ENCODE data around the gene OGFOD1.
A peak's percentile ranks its signal among the peaks of the same experiment; 100 is the strongest.

Gene OGFOD1

DNA sequence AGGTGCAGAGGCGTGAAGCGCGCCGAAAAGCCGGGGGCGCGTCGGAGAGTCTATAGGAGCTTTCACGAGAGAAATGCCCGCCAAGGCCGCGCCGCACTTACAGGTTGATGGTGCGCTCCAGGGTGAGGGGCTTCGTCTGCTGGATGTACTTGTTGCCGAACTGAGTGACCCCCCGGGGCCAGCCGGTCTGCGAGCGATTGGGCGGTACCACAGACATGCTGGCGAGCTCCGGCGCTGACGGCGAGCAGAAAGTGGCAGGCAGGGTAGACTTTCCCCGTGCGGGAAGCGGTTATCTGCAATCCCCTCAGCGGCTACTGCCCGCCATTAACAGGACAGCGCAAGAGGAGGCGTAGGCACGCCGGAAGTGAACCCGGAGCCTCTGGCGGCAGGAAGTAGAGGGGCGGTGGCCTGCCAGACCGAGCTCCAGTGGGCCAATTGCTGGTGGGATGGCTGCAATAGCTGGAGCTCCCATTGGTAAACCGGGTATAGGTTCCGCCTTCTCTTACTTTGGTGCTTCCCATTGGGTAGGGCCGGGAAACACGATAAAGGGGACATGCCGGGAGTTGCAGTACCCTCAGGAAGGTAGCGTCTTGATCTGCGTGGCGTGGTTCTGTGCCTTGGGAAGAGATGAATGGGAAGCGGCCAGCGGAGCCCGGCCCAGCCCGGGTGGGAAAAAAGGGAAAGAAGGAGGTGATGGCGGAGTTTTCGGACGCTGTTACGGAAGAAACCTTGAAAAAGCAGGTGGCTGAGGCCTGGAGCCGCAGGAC lies at the start of gene OGFOD1, which contains the start of gene NUDT21:
Gene OGFOD1, plus strand, starts transcription at position 569 of the 767 bp plus-strand sequence. Its CDS starts 59 bp downstream, at position 628.
Gene NUDT21, minus strand, starts transcription at position 347 of the 767 bp plus-strand sequence. Its CDS starts 130 bp downstream, at position 217.
- DNase-seq, result peak; percentile 88 to 91

DNA sequence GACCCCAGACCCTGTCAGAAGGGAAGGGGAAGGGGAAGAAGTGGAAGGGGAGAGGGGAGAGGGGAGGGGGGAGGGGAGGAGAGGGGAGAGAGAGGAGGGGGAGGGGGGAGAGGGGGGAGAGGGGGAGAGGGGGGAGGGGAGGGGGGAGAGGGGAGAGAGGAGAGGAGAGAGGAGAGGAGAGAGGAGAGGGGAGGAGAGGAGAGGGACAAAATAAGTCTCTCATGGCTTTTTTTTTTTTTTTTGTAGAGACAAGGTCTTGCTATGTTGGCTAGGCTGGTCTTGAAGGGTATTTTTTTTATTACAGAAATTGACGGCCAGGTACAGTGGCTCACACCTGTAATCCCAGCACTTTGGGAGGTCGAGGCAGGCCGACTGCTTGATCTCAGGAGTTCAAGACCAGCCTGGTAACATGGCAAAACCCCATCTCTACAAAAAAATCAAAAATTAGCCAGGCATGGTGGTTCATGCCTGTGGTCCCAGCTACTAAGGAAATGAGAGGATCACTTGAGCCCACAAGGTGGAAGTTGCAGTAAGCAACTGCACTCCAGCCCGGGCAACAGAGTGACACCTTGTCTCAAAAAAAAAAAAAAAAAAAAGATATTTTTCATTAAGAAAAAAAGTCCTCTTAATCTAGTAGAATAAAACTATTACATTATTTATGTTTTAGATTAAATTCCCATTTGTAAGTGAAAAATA lies 45.2 kb upstream of the OGFOD1 start:
- no peak for DNase-seq

DNA sequence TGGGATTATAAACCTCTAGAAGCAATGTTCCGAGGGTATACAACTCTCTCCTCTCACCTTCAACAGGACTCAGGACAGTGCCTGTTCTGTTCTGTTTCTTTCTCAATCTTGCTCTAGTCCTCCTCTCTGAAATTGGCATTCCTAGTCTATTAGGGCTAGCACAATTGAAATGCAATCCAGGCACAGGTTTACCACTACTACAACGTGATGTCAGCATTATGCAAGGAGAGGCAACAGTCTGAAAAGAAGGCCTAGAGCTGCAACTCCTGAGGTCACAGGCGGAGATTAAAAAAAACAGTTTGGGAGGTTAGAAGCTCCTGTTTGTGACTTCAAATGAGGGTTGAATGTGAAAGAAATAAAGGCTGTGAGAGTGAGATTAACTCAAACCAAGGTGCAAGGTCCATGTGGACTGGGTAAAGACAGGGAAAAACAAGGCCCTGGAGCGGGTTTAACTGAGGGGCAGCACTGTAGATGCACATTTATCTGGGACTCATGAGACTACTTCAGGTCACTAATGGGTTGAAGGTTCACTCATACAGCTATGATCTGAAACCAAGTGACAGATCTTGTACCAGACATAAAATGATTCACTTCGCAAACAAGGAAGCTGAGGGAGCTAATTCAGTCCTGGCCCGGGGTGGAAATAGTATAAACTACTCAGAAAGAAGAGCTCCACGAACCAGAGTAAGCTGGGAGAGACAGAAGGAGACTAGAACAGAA lies 42.8 kb upstream of the OGFOD1 start:
- DNase-seq, result no peak

DNA sequence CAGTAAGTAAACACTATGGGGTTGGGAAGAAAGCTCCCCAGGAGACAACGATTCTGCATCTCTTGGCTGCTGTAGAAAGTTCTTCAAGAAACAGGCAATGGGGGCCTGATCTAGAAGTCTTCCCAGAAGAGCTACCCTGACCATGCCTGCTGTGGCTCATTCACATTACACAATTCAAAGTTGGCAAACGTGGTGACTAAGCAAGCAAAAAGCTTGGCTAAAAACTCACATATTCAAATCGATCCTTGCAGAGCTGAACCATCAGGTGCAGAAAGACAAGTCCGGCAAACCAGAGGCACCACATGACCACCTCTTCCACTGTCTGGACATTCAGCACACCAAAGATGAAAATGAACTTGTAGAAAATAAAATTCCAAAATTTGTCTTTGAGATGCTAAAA lies 42.2 kb upstream of the OGFOD1 start:
- no peak for DNase-seq

DNA sequence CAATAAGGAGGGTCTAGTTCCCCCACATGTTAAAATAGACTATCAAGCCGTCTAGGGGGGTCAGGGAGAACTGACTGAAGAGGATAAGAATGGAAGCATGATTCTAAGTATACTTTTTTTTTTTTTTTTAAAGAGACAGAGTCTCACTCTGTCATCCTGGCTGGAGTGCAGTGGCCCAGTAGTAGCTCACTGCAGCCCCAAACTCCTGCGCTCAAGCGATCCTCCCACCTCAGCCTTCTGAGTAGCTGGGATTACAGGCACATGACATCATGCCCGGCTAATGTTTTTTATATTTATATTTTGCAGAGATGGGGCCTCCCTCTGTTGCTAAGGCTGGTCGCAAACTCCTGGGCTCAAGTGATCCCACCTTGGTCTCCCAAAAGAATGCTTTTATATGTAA lies 40.2 kb upstream of the OGFOD1 start:
- DNase-seq, result no peak

DNA sequence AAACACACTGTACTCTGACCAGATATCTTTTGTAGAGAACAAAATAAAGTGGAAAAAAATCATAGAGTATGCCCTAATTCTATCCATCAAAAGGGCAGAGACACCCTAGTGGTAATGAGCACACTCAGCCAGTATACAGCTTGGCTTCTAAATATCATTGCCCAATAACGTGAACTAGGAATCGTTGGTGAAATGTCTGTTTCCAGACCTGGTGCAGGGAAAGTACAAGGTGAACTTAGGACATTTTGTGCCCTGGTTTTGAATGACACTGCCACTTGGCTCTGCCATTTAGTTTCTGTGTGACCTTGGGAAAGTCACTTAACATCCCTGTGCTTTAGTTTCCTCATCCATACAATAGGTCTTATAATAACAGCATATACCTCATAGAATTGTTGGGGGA lies 39.7 kb upstream of the OGFOD1 start:
- no peak for DNase-seq

DNA sequence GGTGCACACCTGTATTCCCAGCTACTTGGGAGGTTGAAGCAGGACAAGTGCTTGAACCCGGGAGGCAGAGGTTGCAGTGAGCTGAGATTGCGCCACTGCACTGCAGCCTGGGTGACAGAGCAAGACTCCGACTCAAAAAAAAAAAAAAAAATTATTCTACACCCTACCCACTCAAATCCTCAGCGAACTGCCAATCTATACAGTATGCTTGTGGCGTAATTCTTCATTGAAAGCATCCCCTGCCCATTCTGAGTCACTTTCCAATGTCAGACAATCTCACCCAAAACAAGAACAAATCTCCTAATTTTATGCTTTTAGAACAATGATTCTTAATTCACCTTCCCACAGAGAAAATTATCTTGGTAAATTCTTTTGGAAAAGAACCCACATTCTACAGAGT lies 38.0 kb upstream of the OGFOD1 start:
- DNase-seq, result no peak

DNA sequence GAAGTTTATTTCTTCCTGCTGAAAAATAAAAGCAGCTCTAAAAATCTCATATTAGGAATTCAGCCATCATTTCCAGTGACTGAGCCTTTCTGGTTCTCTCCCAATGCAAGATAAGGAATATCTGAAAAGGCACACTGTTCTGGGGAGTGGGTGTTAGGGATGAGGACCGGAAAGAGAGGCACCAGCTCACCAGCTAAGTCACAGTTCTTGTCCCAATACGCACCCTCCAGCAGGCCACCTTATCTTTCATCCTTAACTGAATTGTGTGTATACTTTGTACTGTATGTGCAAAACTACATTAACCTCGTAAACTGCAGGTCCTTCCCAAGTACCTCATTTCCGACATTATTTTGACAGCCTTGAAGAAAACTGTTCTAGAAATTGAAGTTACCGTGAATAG lies 37.0 kb upstream of the OGFOD1 start:
- no peak for DNase-seq

DNA sequence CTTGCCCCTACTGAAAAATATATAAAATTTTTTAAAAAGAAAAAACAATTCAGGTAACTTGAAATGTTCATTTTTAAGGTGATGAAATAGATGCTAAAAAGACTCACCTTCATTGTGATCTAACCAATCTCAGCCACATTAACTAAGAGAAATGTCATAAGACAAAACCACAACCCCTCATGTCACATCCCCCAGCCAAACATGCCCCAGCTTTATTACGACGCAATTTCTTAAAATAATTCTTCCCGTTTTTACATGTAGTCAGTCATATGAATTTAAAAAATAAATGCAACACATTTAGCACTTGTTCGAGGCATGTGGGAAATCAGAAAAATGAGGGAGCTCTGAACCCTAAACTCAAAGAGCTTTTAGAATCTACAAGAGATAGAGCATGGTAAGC lies 35.5 kb upstream of the OGFOD1 start:
- DNase-seq, result no peak

DNA sequence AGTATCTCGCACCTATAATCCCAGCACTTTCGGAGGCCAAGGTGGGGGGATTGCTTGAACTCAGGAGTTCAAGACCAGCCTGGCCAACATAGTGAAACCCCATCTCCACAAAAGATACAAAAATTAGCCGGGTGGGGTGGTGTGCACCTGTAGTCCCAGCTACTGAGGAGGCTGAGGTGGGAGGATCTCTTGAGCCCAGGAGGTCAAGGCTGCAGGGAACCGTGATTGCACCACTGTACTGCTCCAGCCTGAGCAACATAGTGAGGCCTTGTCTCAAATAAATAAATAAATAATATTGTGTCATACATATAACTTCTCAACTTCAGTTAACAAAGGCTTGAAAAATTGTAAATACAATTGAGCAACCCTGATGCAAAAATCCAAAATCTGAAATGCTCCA lies 34.2 kb upstream of the OGFOD1 start:
- no peak for DNase-seq

DNA sequence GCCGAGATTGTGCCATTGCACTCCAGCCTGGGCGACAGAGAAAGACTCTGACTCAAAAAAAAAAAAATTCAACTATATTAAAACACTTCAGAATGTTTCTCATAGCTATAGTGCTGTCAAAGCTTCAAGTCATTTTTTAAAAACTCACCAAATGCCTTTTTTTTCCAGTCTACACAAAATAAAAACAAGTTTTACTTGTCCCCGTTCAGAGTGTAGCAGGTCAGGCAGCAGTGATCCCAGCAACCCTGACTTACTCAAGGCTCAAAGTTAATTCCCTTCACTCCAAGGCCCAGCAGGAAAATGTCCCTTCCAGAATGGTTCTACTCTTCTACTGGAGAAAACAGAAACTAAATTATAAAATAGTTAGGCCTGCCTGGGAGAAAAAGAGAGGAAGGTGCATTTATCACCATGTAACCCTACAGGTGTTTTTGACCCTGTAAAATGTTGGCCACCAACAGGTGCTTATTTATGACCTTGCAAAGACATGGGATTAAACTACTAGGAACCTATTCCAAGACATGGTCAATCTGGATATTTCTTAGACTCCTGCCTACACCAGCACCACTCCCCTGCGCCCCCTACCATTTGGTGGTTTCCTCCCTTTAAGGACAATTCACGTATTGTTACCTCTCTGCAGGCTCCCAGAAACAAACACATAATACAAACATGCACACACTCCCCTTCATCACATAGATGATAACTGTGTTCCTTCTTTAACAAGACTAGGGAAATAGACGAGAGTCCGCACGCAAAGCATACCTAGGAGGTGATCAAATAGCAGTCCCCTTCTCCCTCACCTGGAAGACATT lies 31.4 kb upstream of the OGFOD1 start:
- no peak for DNase-seq

DNA sequence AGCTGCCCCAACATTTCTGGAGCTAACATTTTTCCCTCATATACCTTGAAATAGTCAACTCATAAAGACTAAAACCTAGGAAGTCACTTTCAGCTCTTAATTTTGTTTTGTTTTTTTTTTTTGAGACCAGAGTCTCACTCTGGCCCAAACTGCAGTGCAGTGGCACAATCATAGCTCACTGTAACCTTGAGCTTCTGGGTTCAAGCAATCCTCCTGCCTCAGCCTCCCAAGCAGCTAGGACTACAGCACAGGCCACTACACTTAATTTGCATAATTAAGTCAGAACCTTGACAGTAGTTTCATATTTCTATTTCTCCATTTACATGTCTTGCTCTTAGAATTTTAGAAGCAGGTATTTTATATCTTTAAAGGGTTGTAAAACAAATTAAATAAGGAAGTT lies 30.7 kb upstream of the OGFOD1 start:
- no peak for DNase-seq

DNA sequence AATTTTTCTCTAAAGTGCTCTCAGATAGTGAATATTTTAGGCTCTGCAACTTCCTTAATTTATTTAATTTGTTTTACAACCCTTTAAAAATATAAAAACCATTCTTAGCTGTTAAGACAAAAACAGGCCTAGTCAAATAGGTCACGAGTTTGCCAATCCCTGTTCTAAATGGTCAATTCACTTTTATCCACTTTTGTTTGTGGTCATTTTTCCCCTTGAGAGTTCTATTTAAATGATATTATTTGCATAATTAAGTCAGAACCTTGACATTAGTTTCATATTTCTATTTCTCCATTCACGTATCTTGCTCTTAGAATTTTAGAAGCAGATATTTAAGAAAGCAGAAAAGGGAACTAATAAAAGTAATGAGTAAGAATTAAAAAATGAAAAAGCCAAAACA lies 30.0 kb upstream of the OGFOD1 start:
- DNase-seq, result no peak

DNA sequence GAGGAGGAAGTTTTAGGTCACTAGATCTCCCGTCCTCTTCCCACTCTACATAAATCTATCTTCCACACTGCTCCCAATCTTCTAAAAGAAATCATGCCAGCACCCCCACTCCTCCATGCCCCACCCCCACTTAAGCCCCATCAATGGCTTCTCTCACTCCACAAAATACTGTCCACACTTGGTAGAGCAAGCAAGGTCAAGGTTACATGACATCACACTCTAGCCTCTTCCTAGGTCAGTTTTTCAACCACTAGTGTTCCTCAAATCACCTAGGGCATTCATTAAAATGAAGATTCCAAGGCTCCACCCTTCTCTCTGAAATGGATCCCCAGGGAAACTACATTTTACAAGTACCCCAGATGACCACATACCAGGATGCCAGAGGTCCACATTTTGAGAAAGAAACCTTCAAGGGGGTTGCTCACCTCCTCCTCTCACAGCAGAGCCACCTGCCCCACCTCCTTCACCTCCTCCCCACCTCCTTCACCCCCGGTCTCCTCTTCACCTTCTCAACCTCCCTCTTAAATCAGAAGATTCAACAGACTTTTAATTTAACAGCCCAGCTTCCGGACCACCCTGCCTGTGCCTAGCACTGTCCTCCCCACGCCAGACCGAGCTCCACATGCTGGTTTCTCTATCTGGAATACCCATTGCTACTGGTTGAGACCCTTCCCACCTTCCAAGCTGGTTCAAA lies 29.2 kb upstream of the OGFOD1 start:
- DNase-seq, result no peak

DNA sequence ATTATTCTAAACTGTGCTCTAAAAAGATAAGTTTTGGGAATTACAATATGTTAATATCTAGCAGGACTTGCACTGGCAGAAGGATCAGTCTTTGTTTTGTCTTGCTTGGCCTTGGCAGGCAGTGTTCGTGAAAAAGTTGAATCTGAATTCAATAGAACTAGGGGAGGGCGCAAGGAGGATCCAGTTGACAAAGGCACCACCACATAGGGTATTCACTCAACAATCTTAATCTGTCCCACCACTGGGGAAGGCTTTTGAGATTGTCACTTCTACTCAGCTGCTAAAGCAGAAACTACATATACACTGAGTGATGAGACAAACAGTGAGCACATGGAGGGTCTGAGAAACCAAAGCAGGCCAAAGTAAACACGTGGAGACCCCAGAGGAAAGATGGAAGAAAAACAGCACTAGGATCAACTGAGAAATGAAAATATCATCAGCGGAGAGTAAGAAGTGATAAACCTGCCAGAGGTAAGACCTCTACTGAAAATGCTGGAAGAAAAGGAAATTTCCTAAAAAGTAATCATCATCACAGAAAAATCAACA lies 28.4 kb upstream of the OGFOD1 start:
- no peak for DNase-seq

DNA sequence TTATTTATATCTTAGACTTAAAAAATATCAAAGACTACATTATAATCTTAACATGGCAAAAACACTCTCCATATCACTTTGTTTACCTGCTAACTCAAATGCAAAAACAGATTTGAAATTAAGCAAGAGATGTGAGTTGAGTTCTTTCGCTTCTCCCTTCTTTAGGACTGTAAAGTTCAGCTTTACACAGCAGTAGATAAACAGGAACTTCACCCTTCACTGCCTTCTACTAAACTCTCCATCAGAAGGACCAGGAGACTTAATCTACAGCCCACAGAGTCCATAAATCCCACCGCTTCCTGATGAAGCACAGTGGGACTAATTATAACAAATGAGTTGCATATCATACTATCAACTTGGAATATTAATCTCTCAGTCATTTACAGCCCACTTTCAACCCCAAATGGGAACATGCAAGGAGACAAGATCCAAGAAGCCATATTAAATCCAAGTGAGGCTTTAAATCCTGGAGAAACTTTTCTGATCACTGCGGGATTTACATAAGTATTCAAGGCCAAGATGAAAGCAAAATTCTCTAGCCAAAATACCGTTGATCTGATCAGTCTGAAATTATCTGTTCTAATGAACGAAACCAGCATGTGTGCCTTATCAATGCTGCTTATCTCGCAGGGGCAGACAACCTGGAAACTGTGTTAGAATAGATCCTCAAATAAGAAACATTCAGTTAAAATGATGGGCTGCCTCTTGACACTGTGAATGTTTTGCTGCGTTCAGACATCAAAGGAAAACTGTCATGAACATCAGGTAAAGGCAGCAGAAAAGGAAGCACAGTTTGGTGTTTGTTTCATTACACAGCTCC lies 27.6 kb upstream of the OGFOD1 start:
- DNase-seq, result no peak

DNA sequence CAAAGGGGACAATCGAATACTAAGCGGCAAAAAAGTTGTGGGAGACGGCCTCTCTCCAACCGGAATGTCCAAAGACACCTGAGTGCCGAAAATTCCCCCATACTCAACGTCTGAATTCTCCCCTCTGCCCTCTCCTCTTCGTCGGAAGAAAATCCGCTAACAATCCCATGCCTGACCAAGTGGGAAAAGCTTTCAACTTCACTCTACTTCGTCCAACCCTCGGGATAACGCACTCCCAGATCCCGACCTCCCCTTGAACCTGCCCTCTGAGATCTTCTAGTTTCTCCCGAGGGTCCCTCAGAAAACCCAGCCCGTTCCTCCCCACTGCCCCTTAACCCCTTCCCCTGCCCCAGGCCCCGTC lies 27.0 kb upstream of the OGFOD1 start:
- DNase-seq, result no peak

DNA sequence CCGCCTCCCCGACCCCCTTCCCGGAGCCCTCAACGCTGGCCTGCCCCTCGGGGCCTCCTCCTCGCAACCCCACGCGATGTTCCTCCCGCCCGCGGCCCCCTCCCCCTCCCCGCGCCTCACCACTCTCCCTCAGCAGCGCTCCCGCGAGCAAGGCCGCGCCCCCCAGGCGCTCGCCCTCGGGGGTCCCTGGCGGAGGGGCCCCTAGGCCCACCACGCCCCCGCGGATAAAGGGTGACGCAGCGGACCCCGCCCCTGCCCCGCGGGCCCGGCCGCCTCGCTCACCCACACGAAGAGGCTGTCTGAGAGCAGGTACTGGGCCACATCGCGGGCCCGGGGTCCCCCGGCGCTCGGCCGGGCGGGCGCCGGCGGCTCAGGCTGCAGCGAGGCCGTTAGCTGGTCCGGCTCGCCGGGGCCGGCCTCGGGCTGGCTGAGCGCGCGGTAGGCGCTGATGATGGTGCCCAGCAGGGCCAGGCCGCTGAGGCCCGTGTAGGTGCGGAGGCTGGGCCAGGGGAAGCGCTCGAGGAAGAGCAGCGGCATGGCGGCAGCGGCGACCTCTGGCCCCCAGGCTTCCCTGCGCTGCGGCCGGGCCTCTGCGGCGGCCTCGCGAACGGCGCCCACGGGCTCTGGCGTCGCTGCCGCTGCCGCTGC lies 26.4 kb upstream of the OGFOD1 start:
- DNase-seq, result peak; percentile 39 to 40

DNA sequence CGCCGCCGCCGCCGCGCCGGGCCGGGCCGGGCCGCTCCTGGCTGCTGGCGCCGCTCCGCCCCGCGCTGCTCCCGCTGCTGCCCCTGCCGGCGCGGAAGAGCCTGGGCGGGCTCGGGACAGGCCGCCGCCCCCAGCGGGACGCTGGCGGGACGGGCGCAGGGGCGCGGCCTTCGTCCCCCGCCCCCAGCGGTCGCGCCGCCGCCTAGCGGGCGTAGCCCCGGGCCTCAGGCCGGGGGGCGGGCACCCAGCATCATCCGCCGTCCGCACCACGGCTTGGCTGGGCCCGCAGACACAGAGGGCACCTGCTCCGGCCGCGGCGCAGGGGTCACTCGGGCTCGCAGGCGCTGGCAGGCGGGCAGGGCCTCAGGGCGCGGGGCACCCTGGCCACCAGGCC lies 25.9 kb upstream of the OGFOD1 start, which contains the start of gene AMFR:
Gene AMFR, minus strand, starts transcription at position 107 of the 394 bp plus-strand sequence. CDS start 218 bp downstream, outside the sequence.
- peak; percentile 68 to 71 for DNase-seq

DNA sequence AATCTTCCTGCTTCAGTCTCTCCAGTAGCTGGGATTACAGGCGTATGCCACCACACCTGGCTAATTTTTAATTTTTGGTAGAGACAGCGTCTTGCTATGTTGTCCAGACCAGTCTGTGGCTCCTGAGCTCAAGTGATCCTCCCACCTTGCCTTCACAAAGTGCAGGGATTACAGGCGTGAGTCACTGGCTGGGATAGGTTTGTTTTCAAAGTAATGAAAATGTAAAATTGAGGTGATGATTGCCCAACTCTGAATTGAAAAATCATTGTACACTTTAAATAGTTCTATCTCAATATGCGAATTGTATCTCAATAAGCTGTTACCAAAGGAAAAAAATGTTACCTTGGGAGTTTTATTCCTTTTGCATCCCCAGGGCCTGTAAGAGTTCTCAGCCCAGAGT lies 24.8 kb upstream of the OGFOD1 start:
- DNase-seq, result no peak
